ENCODE data around the gene RAB4A. TPM values are rescaled to one million over a fixed set of nuclear protein-coding genes. Genes with fewer than 3 reads are reported as not detected.

Gene RAB4A, protein sequence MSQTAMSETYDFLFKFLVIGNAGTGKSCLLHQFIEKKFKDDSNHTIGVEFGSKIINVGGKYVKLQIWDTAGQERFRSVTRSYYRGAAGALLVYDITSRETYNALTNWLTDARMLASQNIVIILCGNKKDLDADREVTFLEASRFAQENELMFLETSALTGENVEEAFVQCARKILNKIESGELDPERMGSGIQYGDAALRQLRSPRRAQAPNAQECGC
- 11.1 and 14.0 TPM in 2 replicates for total RNA-seq (2014; rRNA removed; shearing (Covaris generic))

DNA sequence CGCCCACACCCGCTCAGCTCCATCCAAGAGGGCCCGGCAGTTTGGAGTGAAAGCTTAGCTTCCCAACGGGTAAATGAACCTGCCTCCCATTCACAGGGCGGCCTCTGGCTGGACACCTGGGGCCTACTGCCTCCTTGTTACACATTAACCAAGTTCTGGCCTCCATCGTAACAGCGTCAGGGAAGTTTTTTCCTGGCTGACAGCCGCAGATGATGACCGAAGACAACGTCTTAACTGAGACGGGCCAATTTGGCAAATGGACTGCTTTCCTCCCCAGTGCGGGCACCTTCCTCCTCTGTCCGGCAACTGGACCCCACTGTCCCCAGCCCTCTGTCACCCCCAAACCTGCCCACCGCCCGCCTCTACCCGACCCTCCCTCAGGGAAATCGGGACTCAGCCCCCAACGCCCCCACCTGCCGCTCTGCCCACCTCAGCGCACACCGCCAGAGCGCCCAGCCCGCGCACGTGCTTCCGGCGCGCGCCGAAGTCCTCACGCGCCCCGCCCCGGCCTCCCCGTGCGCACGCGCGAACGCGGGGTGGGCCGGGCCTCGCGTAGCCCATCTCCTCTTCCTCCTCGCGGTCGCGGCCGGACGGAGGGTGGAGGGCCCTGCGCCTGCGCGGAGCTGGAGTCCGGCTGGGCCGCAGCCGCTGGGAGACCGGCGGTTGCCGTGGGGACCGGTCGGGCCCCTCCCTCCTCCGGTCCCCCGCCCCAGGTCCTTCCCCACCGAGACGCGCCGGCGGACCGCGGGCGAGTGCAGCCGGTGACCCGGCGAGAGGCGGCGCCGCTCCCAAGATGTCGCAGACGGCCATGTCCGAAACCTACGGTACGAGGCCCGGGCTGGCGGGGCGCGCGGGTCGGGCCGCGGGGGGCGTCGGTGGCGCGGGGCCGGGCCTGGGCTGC is at the start of gene RAB4A:
Gene RAB4A, plus strand, starts transcription at position 565 of the 901 bp plus-strand sequence. Its CDS starts 229 bp downstream, at position 794.
- peak; percentile 68 for DNase-seq (ENCODE audit: low spot score)

DNA sequence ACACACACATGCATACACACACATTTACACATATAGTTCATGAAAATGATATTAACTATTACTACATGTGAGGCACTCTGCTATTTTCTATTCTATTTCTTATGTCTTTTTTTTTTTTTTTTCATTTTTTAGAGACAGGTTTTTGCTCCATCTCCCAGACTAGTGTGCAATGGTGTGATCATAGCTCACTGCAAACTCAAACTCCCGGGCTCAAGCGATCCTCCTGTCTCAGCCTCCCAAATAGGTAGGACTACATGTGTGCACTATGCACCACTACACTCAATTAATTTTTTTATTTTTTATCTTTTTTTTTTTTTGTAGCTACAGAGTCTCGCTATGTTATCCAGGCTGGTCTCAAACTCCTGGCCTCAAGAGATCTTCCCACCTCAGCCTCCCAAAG is 48.8 kb upstream of the RAB4A start:
- DNase-seq (ENCODE audit: low spot score), result no peak

DNA sequence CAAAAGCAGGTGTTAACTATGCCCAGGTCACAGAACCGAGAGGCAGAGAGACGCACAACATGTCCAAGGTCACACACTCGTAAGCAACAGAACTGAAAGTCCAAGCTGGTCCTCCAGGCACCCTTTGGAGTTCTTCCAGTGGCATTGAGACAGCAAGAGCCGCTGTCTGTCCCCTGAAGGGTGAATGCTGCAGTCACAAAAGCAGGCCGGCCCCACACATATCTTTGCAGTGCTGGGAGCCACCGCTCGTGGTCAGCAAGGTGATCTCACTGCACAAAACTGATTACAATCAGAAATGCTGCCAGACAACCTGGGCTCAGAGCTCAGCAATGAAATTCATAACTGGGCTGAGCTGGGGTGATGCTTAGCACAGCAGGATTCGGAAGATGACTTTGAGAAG is 47.4 kb upstream of the RAB4A start:
- no peak for DNase-seq (ENCODE audit: low spot score)

DNA sequence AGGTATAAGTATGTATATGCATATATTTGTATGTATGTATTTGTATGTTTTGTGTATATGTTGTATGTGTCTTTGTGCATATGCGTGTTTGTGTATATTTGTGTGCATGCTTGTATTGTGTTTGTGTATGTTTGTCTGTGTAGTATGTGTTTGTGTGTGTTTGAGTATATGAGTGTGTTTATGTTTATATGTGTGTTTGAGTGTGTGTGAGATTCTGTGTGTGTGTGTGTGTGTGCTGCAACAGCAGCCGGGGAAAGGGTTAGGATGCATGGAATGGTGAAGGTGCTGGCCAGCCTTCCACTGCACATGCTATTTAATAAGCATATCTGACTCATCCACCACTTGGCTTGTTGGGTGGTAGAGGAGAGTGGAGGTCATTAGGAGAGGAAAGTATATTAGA is 46.6 kb upstream of the RAB4A start:
- no peak for DNase-seq (ENCODE audit: low spot score)

DNA sequence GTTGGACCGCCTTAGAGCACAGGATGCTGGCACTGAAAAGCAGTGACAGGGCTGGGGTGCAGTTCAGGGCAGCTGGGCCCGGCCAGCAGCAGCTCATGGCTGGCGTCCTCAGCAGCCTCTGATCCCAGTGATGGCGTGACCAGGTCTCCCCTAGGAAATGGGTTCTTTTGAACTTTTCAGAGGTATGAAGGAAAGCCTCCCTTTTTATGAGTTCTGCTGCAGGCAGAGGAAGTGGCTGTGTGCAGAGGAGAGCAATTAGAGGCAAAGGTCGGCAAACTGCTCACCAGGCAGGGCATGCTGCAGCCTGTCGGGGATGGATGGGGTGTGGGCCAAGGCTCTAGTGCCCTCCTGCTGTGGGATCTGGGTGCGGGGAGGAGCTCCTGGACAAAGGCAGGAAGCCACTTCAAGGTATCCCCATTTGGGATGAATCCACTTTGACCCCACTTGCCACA is 45.6 kb upstream of the RAB4A start:
- DNase-seq (ENCODE audit: low spot score), result no peak

DNA sequence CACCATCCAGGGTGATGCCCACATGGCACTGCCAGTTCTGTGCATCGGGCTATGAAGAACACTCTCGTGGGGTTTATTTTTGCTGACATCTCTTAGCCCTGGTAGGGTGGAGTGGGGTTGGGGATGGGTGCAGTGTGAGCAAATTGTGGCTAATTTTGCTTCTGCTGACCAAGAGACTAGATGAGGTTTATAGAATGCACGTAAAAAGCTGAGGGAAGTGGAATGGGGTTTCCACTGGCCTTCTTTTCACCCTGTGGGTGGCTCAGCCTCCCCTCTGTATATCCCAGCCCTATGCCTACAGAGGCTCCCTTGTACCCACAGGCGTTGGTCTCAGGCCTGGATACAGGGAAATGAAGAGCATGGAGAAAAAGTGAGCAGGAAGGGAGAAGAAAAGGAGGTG is 44.1 kb upstream of the RAB4A start:
- no peak for DNase-seq (ENCODE audit: low spot score)

DNA sequence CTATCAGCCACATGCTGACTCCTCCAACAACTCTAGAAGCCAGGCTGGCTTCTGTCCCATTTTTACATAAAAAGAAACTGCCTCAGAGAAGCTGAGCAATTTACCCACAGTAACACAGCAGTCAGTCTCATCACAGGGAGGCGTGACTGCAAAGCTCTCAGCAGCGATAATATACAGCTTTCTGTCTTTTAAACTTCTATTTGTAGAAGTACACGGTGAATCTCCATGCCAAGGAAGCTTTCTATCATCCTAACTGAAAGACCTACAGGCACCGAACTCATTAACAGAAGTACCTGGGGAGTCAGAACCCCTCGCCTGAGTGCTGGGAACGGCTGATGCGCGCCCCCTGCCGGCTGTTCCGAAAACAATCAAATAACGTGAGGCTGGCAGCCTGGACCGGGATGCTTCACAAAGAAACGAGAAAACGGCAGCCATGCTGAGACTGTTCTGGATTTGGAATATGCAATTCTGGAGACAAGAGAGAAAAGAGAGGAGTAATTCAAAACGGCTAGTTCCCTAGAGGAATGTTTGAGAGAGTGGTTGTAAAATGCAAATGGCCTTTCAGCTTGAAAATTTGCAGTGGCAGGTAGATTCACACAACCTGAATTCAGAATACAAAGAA is 43.5 kb upstream of the RAB4A start:
- peak; percentile 47 for DNase-seq (ENCODE audit: low spot score)

DNA sequence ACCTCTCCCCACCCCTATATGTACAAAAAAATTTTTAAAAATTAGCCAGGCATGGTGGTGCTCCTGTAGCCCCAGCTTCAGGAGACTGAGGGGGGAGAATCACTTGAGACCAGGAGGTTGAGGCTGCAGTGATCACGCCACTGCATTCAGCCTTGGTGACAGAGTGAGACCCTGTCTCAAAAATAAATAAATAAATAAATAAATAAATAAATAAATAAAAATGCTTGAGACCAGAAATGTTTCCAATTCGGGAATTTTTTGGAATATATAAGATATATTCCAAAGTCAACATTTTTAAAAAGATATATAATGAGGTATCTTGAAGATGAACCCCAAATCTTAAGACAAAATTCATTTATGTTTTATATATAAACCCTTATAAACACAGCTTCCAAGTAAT is 42.4 kb upstream of the RAB4A start:
- no peak for DNase-seq (ENCODE audit: low spot score)

DNA sequence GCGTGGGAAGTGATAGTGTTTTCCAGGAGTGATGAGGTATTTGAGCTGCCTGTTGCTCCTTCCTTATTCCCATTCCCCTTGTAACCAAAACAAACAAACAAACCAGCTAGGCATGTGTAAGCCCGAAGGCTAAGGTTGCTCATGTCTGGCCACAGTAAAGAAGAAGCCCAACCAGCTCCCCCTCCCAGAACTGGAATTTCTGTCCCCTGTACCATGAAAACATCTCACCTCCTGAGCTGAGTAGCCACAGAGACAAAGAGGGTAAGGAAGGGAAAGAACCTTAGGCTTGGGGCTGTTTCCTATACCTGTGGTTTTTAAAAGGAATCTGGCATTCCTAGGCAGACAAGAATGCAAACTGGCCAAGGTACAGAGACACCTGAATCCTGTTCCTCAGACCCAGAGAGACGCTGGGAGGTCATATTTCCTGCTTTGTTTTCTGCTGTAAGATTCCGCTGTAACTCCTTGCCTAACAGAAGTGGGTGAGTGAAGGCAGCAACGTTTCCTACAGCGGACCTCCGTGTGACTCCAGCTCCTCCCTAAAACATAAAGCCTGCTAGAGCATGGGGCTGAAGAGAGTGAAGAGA is 41.7 kb upstream of the RAB4A start:
- no peak for DNase-seq (ENCODE audit: low spot score)

DNA sequence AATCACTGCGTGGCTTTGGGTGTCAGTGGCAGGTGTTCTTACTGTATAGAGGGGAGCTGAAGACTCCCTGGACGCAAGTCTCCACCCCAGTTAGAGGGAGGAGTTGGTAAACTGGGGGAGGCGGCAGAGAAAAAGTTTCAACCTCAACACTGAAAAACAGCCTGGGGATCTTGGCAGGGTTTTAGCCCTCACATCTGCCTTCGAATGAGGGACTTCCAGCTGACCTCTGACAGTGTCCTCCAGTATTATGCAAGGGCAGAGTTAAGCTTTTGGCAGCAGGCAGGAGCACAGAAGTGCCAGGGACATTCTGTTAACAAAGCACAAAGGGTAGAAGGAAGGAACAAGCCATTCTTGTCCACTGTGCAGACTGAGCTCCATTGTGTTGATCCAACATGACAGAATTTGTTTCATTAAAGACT is 41.2 kb upstream of the RAB4A start:
- DNase-seq (ENCODE audit: low spot score), result no peak

DNA sequence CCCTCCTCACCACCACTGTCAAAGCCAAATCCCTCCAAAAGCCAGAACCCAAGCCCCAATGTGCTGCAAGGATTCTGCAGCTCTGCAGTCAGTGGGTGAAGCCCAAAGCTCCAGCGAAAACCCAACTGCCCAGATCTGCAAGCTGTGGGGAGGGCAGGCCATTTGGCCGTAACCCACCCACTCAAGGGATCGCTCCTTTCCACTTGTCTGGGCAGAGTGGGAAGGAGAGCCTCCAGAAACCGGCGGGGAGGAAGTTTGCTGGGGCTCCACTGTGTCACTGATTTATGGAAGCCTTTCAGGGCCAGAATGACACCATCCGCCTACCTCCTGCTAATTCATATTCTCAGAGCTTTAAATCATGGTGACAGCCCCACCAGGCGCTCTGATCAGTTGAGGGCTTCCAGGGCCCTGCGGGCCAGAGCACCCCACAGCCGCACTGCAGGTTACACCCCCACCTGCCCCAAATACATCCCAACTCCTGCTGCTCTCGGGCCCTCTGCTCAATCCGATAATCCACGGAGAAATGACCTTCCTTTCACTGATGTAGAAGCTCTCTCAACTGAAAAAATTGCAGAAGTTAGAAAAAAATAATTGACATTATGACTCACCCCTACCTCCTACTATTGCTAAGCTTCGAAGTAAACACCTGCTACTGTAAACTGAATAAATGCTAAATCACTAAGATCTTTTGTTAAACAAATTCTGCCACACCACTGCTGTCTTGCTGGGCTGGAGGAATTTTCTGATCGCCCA is 40.6 kb upstream of the RAB4A start:
- DNase-seq (ENCODE audit: low spot score), result peak; percentile 38

DNA sequence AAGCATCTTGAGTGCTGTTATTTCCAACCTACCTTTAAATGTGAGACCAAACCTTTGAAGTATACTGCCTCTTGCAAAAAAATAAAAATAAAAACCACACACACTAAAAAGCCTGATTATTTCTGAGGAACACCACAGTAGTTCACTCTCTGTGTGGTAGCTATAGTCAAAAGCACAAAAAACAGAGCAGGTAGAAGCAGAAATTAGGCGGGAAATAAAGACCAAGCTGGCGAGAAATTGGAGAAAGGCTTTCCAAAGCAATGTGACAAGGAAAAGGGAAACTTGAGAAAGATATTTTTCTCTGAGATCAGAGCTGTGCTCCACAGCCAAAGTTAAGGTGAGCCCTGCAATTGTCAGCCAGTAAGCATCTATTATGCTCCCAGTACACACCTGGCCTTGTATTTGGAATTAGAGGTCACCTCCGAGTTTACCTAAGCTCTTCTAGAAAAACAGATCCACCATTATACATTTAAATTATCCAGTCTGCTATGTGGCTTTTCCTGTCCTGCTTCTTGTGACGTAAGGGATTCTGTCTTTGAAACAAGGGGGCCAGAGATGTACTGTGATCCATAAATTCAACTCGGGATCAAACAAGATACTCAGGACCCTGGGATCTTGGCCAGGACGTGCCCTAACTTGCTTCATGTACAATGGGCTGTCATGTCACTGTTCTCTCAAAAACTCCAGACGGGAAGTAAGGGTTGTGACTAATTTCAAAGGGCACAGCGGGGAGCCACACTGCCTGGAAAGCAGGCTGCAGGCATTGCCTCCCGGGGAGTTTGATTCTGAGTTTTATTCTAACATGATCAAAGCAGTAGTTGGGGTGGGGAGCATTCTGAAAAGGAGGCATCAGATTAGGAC is 39.8 kb upstream of the RAB4A start:
- peak; percentile 65 for DNase-seq (ENCODE audit: low spot score)

DNA sequence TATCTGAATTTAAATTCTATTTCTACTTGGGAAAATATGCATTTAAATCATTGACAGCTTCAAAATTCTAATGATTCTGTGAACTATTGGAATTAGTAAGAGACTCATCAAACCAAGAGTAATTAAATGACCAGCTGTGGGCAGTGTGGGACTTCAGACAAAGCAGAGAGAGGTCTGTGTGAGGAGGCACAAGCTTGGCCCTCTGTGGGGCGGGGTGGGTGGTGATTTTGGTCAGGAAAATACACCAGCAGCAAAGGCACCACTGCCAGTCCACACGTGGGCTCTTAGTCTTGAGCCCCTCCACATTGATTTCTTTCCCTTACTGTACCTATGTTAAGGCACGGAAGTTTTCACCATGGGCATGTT is 39.2 kb upstream of the RAB4A start:
- DNase-seq (ENCODE audit: low spot score), result no peak

DNA sequence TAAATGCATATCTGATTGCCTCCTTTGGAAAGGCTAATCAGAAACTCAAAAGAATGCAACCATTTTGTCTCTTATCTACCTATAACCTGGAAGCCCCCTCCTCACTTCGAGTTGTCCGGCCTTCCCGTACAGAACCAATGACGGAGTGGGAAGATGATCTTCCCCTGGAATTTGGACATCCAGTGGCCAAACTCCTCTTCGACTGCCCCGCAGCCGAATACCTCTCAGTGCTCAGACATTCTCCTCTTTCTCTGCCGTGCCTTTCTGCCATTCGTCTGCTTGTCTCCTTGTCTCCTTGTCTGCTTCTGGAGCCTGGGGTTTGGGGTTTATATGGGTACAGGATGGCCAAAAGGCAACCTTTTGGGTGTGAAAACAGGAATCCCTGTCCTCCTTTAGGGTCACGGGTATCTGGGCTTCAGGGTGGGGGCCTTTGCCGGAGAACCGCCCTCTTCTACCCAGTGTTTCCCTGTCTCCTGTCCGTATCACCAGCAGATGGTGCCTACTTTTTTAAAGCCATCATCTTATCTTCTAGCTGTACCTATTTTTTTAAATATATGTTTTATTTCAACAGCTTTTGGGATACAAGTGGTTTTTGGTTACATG is 35.9 kb upstream of the RAB4A start:
- no peak for DNase-seq (ENCODE audit: low spot score)

DNA sequence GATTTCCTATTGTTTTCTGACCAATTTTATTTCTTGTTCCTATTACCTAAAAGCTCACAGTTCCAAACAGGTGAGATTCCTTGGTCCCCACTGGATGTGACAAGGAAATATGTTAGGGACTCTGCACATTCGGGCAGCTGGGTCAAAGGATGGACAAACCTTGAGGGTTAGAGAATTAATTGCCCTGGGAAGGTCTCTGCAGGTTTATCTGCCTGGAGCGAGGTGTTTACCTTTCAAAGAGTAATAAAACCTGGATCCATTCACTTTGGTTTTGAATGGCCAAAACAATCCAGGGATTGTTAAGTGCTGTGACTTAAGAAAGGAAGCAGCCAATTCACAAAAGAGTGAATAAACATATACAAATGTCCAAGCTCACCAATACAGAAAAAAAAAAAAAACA is 33.6 kb upstream of the RAB4A start:
- no peak for DNase-seq (ENCODE audit: low spot score)

DNA sequence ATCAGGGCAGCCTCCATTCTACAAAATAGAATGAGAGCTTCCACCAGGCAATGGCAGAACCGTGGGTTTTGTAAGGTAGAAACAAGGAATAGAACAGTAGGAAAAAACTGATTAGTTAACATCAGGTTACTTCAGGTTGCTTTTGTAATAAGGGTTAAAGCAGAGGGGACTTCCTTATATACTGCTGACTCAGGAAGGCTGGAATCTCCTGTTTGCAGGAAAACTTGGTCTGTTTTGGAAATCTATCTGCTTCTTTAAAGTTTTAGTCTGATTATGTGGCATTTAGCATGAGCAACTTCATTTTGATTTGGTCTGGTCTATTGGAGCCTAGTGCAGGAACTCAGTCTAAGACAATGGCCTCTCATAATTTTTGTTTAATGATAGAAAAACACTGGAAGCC is 32.7 kb upstream of the RAB4A start:
- no peak for DNase-seq (ENCODE audit: low spot score)

DNA sequence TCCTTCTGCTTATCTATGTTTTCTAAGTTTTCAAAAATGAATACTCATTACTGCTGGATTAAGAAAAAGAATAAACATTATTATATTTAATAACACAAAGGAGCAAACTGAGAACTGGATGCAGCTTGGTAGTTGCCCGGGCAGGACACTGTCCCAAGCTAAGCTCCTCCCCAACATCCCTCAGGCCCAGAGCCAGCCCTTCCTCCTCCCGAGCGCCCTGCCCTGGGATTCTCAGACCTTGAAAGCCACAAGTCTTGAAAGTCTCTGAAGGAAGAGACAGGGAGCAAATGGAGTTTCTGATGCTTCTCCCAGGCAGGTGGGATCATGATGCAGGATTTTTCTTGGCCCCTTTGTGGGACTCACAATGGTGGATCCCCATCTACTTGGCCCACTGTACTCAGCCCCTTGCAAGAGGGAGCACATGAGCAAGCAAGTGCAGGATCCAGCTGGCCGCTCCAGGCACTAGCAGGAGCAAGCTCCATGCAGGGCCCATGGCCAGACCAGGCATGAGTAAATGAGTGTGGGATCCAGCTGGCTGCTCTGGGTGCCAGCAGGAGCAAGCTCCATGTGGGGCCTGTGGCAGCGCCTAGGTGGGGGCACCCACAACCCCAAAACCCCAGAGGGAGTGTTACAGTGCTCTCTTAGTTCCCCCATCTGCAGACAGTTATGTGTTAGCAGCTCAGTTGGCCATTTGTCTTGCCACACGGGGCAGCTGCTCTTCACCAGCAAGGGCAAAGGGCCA is 32.1 kb upstream of the RAB4A start:
- DNase-seq (ENCODE audit: low spot score), result no peak

DNA sequence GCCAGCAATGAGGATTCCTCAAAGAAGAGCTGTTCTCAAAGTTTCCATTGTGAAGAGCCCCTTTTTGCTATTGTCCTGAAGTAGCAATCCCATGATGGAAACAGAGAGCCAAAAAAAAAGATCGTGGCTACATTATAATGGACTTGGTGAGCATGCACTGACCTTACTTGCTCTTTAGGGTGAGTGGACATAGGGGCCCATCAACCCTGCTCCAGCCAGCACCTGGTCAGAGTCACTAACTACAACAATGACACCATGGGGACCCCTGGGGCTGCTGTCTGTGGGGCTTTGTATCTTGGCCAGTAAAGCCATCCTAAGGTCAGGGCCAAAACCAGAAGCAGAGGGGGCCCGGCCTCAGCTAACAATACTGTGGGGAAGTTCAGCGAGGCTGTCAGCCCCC is 30.4 kb upstream of the RAB4A start:
- DNase-seq (ENCODE audit: low spot score), result no peak

DNA sequence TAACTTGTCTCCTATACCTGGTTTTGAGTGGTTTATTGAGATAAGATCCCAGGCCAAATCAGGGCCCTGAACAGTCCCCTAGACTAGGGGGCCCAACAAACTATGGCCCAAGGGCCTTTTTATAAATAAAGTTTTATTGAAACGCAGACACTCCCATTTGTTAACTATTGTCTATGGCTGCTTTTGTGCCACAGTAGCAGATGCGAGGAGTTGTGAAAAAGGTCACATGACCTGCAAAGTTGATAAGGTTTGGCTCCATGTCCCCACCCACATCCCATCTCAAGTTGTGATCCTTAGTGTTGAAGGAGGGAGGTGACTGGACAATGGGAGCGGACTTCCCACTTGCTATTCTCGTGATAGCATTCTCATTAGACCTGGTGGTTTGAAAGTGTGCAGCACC is 29.5 kb upstream of the RAB4A start:
- no peak for DNase-seq (ENCODE audit: low spot score)

DNA sequence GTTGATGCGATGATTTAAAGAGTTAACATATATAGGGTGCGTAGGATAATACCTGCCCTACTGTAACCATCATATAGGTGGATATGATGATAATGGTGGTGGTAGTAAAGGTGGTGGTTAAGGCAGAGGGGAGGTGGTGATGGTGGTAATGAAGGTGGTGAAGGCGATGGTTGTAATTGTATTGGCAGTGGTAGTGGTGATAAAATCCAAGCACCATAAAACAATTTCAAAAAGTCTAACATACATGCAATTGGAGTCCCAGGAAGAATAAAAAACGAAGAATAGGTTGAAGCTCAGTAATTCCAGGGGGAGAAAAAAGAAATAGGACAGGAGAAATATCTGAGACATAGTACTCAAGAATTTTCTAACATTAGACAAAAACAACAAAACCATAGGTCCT is 27.3 kb upstream of the RAB4A start:
- no peak for DNase-seq (ENCODE audit: low spot score)

All from H4 (cell line).